DOHH2 (cell line): Measurements from ENCODE around the gene CDKAL1.

Experiments used
- H3F3A ChIP-seq: fragments of 200-600 bp; sonication (generic), shearing (Covaris generic); 2 replicates; pipeline ENCODE4 v1.6.0; 2016; ENCODE audit warnings: antibody characterized with exemption, mild to moderate bottlenecking; ENCODE audit not compliant: control insufficient read depth, insufficient read depth
- H3K27ac ChIP-seq: fragments of 200-600 bp; sonication (generic); 2 replicates; pipeline ENCODE4 v1.5.1; 2014; ENCODE audit warnings: low read depth, mild to moderate bottlenecking, low read length, moderate library complexity
- H3K27me3 ChIP-seq: fragments of 200-600 bp; sonication (generic); 2 replicates; pipeline ENCODE4 v1.6.1; 2014; ENCODE audit warnings: mild to moderate bottlenecking, low read length, mixed read lengths; ENCODE audit not compliant: control insufficient read depth
- H3K36me3 ChIP-seq: fragments of 200-600 bp; sonication (generic); 2 replicates; pipeline ENCODE4 v1.6.1; 2014; ENCODE audit warnings: mild to moderate bottlenecking, low read length, moderate library complexity, mixed read lengths; ENCODE audit not compliant: control insufficient read depth
- H3K4me1 ChIP-seq: fragments of 200-600 bp; sonication (generic); 2 replicates; pipeline ENCODE4 v1.6.1; 2014; ENCODE audit warnings: mild to moderate bottlenecking, low read length, mixed read lengths; ENCODE audit not compliant: control insufficient read depth
- H3K4me2 ChIP-seq: fragments of 200-600 bp; sonication (generic); 2 replicates; pipeline ENCODE4 v1.6.0; 2014; ENCODE audit warnings: mild to moderate bottlenecking, low read length, moderate library complexity
- H3K4me3 ChIP-seq: fragments of 200-600 bp; sonication (generic); 2 replicates; pipeline ENCODE4 v1.5.1; 2014; ENCODE audit warnings: mild to moderate bottlenecking, low read length, mixed read lengths
- H3K79me2 ChIP-seq: fragments of 200-600 bp; sonication (generic); 2 replicates; pipeline ENCODE4 v1.6.1; 2014; ENCODE audit warnings: mild to moderate bottlenecking, low read length, mixed read lengths; ENCODE audit not compliant: control insufficient read depth
- H3K9me2 ChIP-seq: fragments of 200-600 bp; sonication (generic); replicated peaks from 2 replicates; pipeline ENCODE4 v1.6.1; 2014; ENCODE audit warnings: mild to moderate bottlenecking, low read length, mixed read lengths; ENCODE audit not compliant: control insufficient read depth
- H3K9me3 ChIP-seq: fragments of 200-600 bp; sonication (generic); 2 replicates; pipeline ENCODE4 v1.6.1; 2014; ENCODE audit warnings: antibody characterized with exemption, low read length, mixed read lengths; ENCODE audit not compliant: control insufficient read depth, insufficient read depth
- H4K20me1 ChIP-seq: fragments of 200-600 bp; sonication (generic); 2 replicates; pipeline ENCODE4 v1.6.0; 2014; ENCODE audit warnings: low read depth, mild to moderate bottlenecking, antibody characterized with exemption, low read length, moderate library complexity; ENCODE audit not compliant: control insufficient read depth, insufficient read depth
- EZH2phosphoT487 ChIP-seq: fragments of 200-600 bp; sonication (generic); IDR thresholded peaks from 2 replicates; pipeline ENCODE4 v1.6.1; 2017; ENCODE audit warnings: borderline replicate concordance, mild to moderate bottlenecking, antibody characterized with exemption, low read length, moderate library complexity, mixed read lengths
- TF ChIP-seq, protein P1 (sequence below): fragments of 200-600 bp; sonication (generic); IDR thresholded peaks from one replicate; pipeline ENCODE4 v1.5.1; 2014; ENCODE audit warnings: antibody characterized with exemption, mild to moderate bottlenecking, low read depth, low read length; ENCODE audit not compliant: poor library complexity, severe bottlenecking

CDKAL1 gene

DNA sequence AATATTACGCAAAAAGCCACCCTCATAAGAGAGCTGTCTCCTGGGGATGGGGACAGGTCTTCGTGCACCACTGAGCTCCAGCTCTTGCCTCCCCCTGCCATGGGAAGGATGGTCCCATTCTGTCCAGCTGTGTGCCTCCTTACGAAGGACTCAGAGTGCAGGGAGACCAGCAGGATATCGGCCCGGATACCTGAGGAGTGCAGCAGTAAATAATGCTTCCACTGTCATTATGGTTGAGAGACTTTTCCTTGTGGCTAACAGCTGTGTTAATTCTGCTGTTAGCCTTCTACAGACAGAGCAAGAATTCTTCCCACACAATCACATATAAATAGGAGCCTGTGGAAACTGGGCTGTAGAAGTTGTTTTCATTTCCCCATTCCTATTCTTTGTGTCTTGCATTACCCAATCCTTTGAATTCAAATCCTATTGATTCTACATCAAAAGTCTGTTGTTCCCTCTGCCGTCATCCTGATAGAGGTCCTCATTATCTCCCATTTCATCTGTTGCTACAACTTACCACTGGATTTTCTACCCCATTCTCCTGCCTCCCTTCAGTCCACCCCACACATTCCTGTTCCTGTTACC, 694.7 kb downstream of the CDKAL1 start:
- Histone ChIP-seq H3K4me3 (no peak overlapping the region), H3K79me2 (no peaks in the 10 kb centered on the region), H3K9me2 (no peaks in the 10 kb centered on the region), H4K20me1 (no peaks in the 10 kb centered on the region), H3F3A (no peaks in the 10 kb centered on the region), H3K27ac (no peak overlapping the region), H3K4me1 (no peaks in the 10 kb centered on the region), H3K27me3 (no peaks in the 10 kb centered on the region), H3K9me3 (no peaks in the 10 kb centered on the region), H3K4me2 (no peak overlapping the region), H3K36me3 (no peaks in the 10 kb centered on the region)
- TF ChIP-seq, protein P1, sequence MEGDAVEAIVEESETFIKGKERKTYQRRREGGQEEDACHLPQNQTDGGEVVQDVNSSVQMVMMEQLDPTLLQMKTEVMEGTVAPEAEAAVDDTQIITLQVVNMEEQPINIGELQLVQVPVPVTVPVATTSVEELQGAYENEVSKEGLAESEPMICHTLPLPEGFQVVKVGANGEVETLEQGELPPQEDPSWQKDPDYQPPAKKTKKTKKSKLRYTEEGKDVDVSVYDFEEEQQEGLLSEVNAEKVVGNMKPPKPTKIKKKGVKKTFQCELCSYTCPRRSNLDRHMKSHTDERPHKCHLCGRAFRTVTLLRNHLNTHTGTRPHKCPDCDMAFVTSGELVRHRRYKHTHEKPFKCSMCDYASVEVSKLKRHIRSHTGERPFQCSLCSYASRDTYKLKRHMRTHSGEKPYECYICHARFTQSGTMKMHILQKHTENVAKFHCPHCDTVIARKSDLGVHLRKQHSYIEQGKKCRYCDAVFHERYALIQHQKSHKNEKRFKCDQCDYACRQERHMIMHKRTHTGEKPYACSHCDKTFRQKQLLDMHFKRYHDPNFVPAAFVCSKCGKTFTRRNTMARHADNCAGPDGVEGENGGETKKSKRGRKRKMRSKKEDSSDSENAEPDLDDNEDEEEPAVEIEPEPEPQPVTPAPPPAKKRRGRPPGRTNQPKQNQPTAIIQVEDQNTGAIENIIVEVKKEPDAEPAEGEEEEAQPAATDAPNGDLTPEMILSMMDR: no peak
- no peak for TF ChIP-seq EZH2phosphoT487

DNA sequence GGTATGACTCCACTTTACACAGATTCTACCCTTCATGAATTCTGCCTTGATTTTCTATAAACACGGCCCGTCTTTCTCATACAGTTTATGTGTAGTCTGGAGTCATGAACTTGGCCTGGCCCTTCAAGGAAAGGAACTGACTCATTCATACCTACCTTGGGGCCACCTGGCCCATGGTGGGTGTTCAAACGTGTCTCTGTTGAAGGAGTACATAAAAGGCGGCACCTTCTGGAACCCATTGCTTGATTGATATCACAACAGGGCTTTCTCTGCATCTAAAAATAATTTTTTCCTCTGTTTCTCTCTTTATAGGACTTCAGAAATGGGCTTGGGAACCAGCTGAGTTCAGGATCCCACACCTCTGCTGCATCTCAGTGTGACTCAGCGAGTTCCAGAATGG, 696.3 kb downstream of the CDKAL1 start:
- no peak overlapping the region for H3K4me2 ChIP-seq
- H3K27me3 ChIP-seq: no peaks in the 10 kb centered on the region
- no peaks in the 10 kb centered on the region for H3K79me2 ChIP-seq
- no peak overlapping the region for H3K27ac ChIP-seq
- H3K4me3 ChIP-seq: no peak overlapping the region
- no peak for TF ChIP-seq EZH2phosphoT487
- TF ChIP-seq, protein P1: no peak
- H3K4me1 ChIP-seq: no peaks in the 10 kb centered on the region
- H3F3A ChIP-seq: no peaks in the 10 kb centered on the region
- no peaks in the 10 kb centered on the region for H3K9me3 ChIP-seq
- no peaks in the 10 kb centered on the region for H3K9me2 ChIP-seq
- H3K36me3 ChIP-seq: no peaks in the 10 kb centered on the region
- no peaks in the 10 kb centered on the region for H4K20me1 ChIP-seq

DNA sequence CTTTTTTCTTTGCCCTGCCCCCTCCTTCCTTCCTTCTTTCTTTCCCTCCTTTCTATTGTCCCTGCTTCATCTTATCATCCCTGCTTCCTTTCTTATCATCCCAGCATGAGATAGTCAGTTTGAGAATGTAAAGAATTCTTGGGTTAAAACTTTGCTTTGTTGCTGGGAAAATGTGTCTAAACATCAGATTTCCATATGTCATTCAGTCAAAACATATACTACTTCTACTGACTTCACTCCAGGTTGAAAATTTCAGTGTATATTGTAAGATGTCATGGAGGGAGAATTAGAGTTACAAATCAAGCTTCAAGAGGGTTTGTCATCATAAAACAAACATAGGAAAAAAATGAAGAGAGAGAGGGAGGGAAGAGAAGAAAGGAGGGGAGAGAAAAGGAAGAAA, 700.9 kb downstream of the CDKAL1 start:
- no peaks in the 10 kb centered on the region for H3K79me2 ChIP-seq

More for the DNA sequence above, 700.9 kb downstream of the CDKAL1 start:
- Histone ChIP-seq H3K9me2 (no peaks in the 10 kb centered on the region), H3K27me3 (no peaks in the 10 kb centered on the region), H4K20me1 (no peaks in the 10 kb centered on the region), H3K4me2 (no peak overlapping the region), H3K9me3 (no peaks in the 10 kb centered on the region), H3K4me3 (no peak overlapping the region), H3K4me1 (no peaks in the 10 kb centered on the region), H3F3A (no peaks in the 10 kb centered on the region), H3K27ac (no peak overlapping the region), H3K36me3 (no peaks in the 10 kb centered on the region)
- TF ChIP-seq, protein P1: no peak
- no peak for TF ChIP-seq EZH2phosphoT487
